HCT116 (cell line): ENCODE measurements around the gene SMIM24. TPM values are rescaled to one million over a fixed set of nuclear protein-coding genes. Genes with fewer than 3 reads are reported as not detected.
"Not testable (repeated sequence)": the region's sequence is repeated elsewhere in the genome, so short reads cannot be mapped to it uniquely, and the experiment has no call there.

ENCODE experiments used
- ATAC-seq: fragments of 200-7000 bp; cut with Tn5 transposase; 2 replicates; pipeline ENCODE4 v1.9.1; 2020; ENCODE audit warnings: mild to moderate bottlenecking, moderate library complexity
- BruUV-seq: library from RNA; stranded (reverse); fragments of 400-500 nt; replicated peaks from 2 replicates; lab custom pipeline; 2021; lab: Mats Ljungman, UMichigan
- CTCF ChIA-PET: fragments of 300-600 bp; sonication (Branson Sonifier 250); formaldehyde crosslinking; loops from one replicate; lab custom pipeline; 2021; ENCODE audit warnings: antibody characterized with exemption; lab: Charles Lee
- POLR2A ChIA-PET: fragments of 300-600, 350-600 bp; sonication (Branson Sonifier 250); formaldehyde crosslinking; loops from one replicate; lab custom pipeline; 2021; ENCODE audit warnings: antibody characterized with exemption; lab: Charles Lee
- RAD21 ChIA-PET, 2 experiments: fragments of 300-600 bp; sonication (Branson Sonifier 250); formaldehyde crosslinking; loops; one replicate each; lab custom pipeline; 2023; ENCODE audit warnings: low total read pairs in 2 of 2; ENCODE audit not compliant: uncharacterized antibody in 2 of 2, unreplicated experiment in 2 of 2, low non-redundant PET in 1 of 2; lab: Charles Lee
- DNase-seq: peaks from one replicate; pipeline ENCODE4 v3.0.0-alpha.2; 2010; ENCODE audit warnings: low read depth, low spot score
- H2AFZ ChIP-seq: fragments of 200-600 bp; shearing (Covaris generic), sonication (generic); 2 replicates; pipeline ENCODE4 v1.6.1; 2017; ENCODE audit warnings: low read depth, mixed run types, mixed read lengths, antibody characterized with exemption, low read length; ENCODE audit not compliant: poor library complexity, severe bottlenecking
- H3K27ac ChIP-seq: 2 replicates; pipeline ENCODE4 v1.5.1; 2012; ENCODE audit warnings: low read depth, low read length
- H3K27me3 ChIP-seq: fragments of 200-600 bp; sonication (generic); 2 replicates; pipeline ENCODE4 v1.6.1; 2016; ENCODE audit warnings: mixed run types, low read length, mixed read lengths; ENCODE audit not compliant: insufficient read depth
- H3K36me3 ChIP-seq, 2 experiments: fragments of 200-500 bp in 1 of 2; fragments of 200-600 bp in 1 of 2; sonication (Bioruptor generic) in 1 of 2; sonication (generic) in 1 of 2; 2 replicates each; pipeline versions ENCODE4 v1.5.1 to v1.6.1; 2014 to 2016; ENCODE audit warnings: low read length in 2 of 2, inconsistent platforms in 1 of 2, mixed read lengths in 1 of 2, mixed run types in 1 of 2; ENCODE audit not compliant: insufficient read depth in 2 of 2, control insufficient read depth in 1 of 2
- H3K4me1 ChIP-seq, 2 experiments: fragments of 200-600 bp in 1 of 2; sonication (generic) in 1 of 2; 2 replicates each; pipeline versions ENCODE4 v1.5.1 to v1.6.1; 2012 to 2017; ENCODE audit warnings: low read length in 2 of 2, inconsistent platforms in 1 of 2, mild to moderate bottlenecking in 1 of 2, mixed read lengths in 1 of 2, mixed run types in 1 of 2, moderate library complexity in 1 of 2; ENCODE audit not compliant: insufficient read depth in 2 of 2, control insufficient read depth in 1 of 2
- H3K4me2 ChIP-seq: fragments of 200-600 bp; sonication (generic); 2 replicates; pipeline ENCODE4 v1.6.1; 2017; ENCODE audit warnings: mixed run types, low read length, mixed read lengths
- H3K4me3 ChIP-seq, 2 experiments: fragments of 200-600 bp in 1 of 2; sonication (generic) in 1 of 2; replicated peaks in 1 of 2; 2 replicates each; pipeline ENCODE4 v1.5.1; 2011 to 2016; ENCODE audit warnings: low read length in 2 of 2, control low read depth in 1 of 2, low read depth in 1 of 2, mild to moderate bottlenecking in 1 of 2, mixed read lengths in 1 of 2, mixed run types in 1 of 2
- H3K79me2 ChIP-seq: fragments of 200-600 bp; sonication (generic); 2 replicates; pipeline ENCODE4 v1.6.1; 2017; ENCODE audit warnings: mild to moderate bottlenecking, mixed run types, low read length, moderate library complexity, mixed read lengths; ENCODE audit not compliant: insufficient read depth
- H3K9ac ChIP-seq: fragments of 200-600 bp; sonication (generic); 2 replicates; pipeline ENCODE4 v1.6.1; 2016; ENCODE audit warnings: low read length, mixed read lengths
- H3K9me2 ChIP-seq: fragments of 200-600 bp; sonication (generic), shearing (Covaris generic); 2 replicates; pipeline ENCODE4 v1.6.1; 2017; ENCODE audit warnings: mixed run types, mild to moderate bottlenecking, moderate library complexity; ENCODE audit not compliant: insufficient read depth
- H3K9me3 ChIP-seq, 2 experiments: fragments of 200-500 bp in 1 of 2; fragments of 200-600 bp in 1 of 2; sonication (Bioruptor generic) in 1 of 2; sonication (generic) in 1 of 2; 2 replicates each; pipeline ENCODE4 v1.6.1; 2014 to 2017; ENCODE audit warnings: low read length in 2 of 2, mixed read lengths in 2 of 2, inconsistent platforms in 1 of 2, low read depth in 1 of 2, mild to moderate bottlenecking in 1 of 2, mixed run types in 1 of 2, moderate library complexity in 1 of 2; ENCODE audit not compliant: control insufficient read depth in 1 of 2, insufficient read depth in 1 of 2
- H4K20me1 ChIP-seq: fragments of 200-600 bp; sonication (generic), shearing (Covaris generic); 2 replicates; pipeline ENCODE4 v1.6.1; 2017; ENCODE audit warnings: mixed run types, mild to moderate bottlenecking, moderate library complexity; ENCODE audit not compliant: insufficient read depth
- CEBPB ChIP-seq: IDR thresholded peaks from 2 replicates; pipeline ENCODE4 v1.6.1; 2012; ENCODE audit warnings: low read depth
- EGR1 ChIP-seq: IDR thresholded peaks from 2 replicates; pipeline ENCODE4 v1.6.1; 2012; ENCODE audit warnings: low read depth
- ELF1 ChIP-seq: IDR thresholded peaks from 2 replicates; pipeline ENCODE4 v1.6.1; 2012; ENCODE audit warnings: low read depth, borderline replicate concordance
- EZH2 ChIP-seq: fragments of 200-600 bp; sonication (generic); IDR thresholded peaks from 2 replicates; pipeline ENCODE4 v1.6.1; 2017; ENCODE audit warnings: antibody characterized with exemption, mixed run types
- EZH2phosphoT487 ChIP-seq: fragments of 200-600 bp; IDR thresholded peaks from 2 replicates; pipeline ENCODE4 v1.6.1; 2018; ENCODE audit warnings: antibody characterized with exemption, borderline replicate concordance
- FOSL1 ChIP-seq: IDR thresholded peaks from 2 replicates; pipeline ENCODE4 v1.6.1; 2012; ENCODE audit warnings: low read depth
- POLR2A ChIP-seq: IDR thresholded peaks from 2 replicates; pipeline ENCODE4 v1.7.0; 2011; ENCODE audit warnings: borderline replicate concordance; ENCODE audit not compliant: insufficient read depth, insufficient read length; ENCODE audit errors: extremely low read depth
- POLR2AphosphoS5 ChIP-seq: IDR thresholded peaks from 2 replicates; pipeline ENCODE4 v1.6.1; 2011; ENCODE audit warnings: mild to moderate bottlenecking, low read depth, low read length, moderate library complexity
- SP1 ChIP-seq: IDR thresholded peaks from 2 replicates; pipeline ENCODE4 v1.6.1; 2012; ENCODE audit warnings: low read depth
- TCF7L2 ChIP-seq: IDR thresholded peaks from 2 replicates; pipeline ENCODE4 v1.7.0; 2011; ENCODE audit warnings: borderline replicate concordance, inconsistent platforms; ENCODE audit not compliant: insufficient read depth, insufficient read length; ENCODE audit errors: extremely low read depth
- YY1 ChIP-seq: IDR thresholded peaks from 2 replicates; pipeline ENCODE4 v1.6.1; 2011; ENCODE audit warnings: low read length, low read depth, moderate library complexity, mild to moderate bottlenecking; ENCODE audit not compliant: insufficient replicate concordance; ENCODE audit errors: extremely low read depth
- ZFX ChIP-seq: fragments of 450-650 bp; IDR thresholded peaks from 2 replicates; pipeline ENCODE4 v1.6.1; 2017
- intact Hi-C: fragments of 100-400 bp; cut with micrococcal nuclease; formaldehyde crosslinking; loops from 2 replicates; pipeline ENCODE4 v1.10.0; 2022
- total RNA-seq: library from RNA; stranded (reverse); gene quantifications from one replicate; pipeline ENCODE4 v1.2.1, GENCODE V29; 2021; ENCODE audit not compliant: unreplicated experiment
- TF ChIP-seq, protein P1 (sequence below): IDR thresholded peaks from 2 replicates; pipeline ENCODE4 v1.6.1; 2012
- TF ChIP-seq, protein P2 (sequence below), 3 experiments: fragments of 200-600 bp in 1 of 3; sonication (generic) in 1 of 3; IDR thresholded peaks in 2 of 3; conservative IDR thresholded peaks in 1 of 3; 2 replicates each; pipeline ENCODE4 v1.5.1; 2012 to 2017; ENCODE audit warnings: low read depth in 2 of 3, low read length in 2 of 3, antibody characterized with exemption in 1 of 3, borderline replicate concordance in 1 of 3, control low read depth in 1 of 3, mild to moderate bottlenecking in 1 of 3, mixed read lengths in 1 of 3, mixed run types in 1 of 3, moderate library complexity in 1 of 3; ENCODE audit not compliant: insufficient read depth in 1 of 3
- TF ChIP-seq, protein P3 (sequence below): IDR thresholded peaks from 2 replicates; pipeline ENCODE4 v1.6.1; 2012; ENCODE audit warnings: low read depth

The SMIM24 gene
- total RNA-seq, 1 experiment from 2014 or later, result not detected

DNA sequence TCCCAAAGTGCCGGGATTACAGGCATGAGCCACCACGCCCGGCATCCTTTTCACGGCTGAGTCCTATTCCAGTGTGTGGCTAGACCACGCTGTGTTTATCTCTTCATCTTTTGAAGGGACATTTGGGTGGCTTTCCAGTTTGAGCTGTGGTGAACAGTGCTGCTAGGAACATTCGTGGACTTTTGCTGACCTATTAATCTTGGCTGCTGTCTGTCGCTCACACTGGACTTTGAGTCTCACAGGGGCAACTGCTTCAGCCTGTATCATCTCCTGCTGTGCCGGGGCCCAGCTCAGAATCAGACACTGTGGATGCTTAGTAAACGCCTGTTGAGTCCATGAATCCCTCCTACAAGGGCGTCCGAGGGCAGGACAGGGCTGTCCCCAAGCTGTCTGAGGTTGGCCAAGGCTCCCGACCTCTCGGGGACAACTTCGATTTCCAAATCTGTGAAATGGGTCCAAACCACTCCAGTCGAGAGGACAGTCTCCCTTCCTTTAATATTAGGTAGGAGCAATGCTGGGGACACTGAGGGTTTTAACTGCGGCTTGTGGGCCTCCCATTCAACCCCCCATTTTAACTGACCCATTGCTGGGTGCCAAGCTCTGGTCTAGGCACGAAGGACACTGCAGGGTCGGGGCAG, 48.4 kb downstream of the SMIM24 start:
- peaks cover 0 to 2% of the 10 kb centered on the region in 2 experiments; a peak in 1 of 4 replicates for H3K9me3 ChIP-seq
- DNase-seq (no peak), ATAC-seq (no peak)
- H3K27ac ChIP-seq, result no peak overlapping the region
- RAD21 ChIA-PET, result no interaction called here
- H4K20me1 ChIP-seq, result no peaks in the 10 kb centered on the region
- no peaks in the 10 kb centered on the region for H3K27me3 ChIP-seq
- POLR2A ChIA-PET, result interaction anchor here (1.0 kb wide), 1 partner anchor 89 kb away, joined by 3 read pairs; no protein-coding TSS in a partner anchor
- peaks cover 3 to 17% of the 10 kb centered on the region in 2 experiments for H3K36me3 ChIP-seq
- H3K4me2 ChIP-seq, result no peak overlapping the region
- H3K79me2 ChIP-seq, result peaks cover 37% of the 10 kb centered on the region; the same call in 1 of the 2 replicates
- no peak overlapping the region for H3K9ac ChIP-seq
- H3K4me1 ChIP-seq, result peaks cover 3 to 16% of the 10 kb centered on the region in 2 experiments
- no peak overlapping the region for H2AFZ ChIP-seq
- CTCF ChIA-PET, result interaction anchor here (1.3 kb wide), 1 partner anchor 11 kb away, joined by 3 read pairs; no protein-coding TSS in a partner anchor
- TF ChIP-seq SP1, result no peak
- TF ChIP-seq EZH2, result no peak
- TF ChIP-seq, protein P1, sequence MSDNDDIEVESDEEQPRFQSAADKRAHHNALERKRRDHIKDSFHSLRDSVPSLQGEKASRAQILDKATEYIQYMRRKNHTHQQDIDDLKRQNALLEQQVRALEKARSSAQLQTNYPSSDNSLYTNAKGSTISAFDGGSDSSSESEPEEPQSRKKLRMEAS, result no peak
- TF ChIP-seq ZFX, result no peak
- no peak for TF ChIP-seq POLR2AphosphoS5
- TF ChIP-seq EZH2phosphoT487, result no peak
- TF ChIP-seq, protein P2, sequence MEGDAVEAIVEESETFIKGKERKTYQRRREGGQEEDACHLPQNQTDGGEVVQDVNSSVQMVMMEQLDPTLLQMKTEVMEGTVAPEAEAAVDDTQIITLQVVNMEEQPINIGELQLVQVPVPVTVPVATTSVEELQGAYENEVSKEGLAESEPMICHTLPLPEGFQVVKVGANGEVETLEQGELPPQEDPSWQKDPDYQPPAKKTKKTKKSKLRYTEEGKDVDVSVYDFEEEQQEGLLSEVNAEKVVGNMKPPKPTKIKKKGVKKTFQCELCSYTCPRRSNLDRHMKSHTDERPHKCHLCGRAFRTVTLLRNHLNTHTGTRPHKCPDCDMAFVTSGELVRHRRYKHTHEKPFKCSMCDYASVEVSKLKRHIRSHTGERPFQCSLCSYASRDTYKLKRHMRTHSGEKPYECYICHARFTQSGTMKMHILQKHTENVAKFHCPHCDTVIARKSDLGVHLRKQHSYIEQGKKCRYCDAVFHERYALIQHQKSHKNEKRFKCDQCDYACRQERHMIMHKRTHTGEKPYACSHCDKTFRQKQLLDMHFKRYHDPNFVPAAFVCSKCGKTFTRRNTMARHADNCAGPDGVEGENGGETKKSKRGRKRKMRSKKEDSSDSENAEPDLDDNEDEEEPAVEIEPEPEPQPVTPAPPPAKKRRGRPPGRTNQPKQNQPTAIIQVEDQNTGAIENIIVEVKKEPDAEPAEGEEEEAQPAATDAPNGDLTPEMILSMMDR (IDR thresholded peaks at IDR 0.05 in 2 of 3, conservative IDR thresholded peaks at IDR 0.05 in 1 of 3; ENCODE audit: borderline replicate concordance in 1 of 3, insufficient read depth in 1 of 3, low read depth in 2 of 3, low read length in 2 of 3), result no peak
- TF ChIP-seq ELF1, result no peak
- TF ChIP-seq, protein P3, sequence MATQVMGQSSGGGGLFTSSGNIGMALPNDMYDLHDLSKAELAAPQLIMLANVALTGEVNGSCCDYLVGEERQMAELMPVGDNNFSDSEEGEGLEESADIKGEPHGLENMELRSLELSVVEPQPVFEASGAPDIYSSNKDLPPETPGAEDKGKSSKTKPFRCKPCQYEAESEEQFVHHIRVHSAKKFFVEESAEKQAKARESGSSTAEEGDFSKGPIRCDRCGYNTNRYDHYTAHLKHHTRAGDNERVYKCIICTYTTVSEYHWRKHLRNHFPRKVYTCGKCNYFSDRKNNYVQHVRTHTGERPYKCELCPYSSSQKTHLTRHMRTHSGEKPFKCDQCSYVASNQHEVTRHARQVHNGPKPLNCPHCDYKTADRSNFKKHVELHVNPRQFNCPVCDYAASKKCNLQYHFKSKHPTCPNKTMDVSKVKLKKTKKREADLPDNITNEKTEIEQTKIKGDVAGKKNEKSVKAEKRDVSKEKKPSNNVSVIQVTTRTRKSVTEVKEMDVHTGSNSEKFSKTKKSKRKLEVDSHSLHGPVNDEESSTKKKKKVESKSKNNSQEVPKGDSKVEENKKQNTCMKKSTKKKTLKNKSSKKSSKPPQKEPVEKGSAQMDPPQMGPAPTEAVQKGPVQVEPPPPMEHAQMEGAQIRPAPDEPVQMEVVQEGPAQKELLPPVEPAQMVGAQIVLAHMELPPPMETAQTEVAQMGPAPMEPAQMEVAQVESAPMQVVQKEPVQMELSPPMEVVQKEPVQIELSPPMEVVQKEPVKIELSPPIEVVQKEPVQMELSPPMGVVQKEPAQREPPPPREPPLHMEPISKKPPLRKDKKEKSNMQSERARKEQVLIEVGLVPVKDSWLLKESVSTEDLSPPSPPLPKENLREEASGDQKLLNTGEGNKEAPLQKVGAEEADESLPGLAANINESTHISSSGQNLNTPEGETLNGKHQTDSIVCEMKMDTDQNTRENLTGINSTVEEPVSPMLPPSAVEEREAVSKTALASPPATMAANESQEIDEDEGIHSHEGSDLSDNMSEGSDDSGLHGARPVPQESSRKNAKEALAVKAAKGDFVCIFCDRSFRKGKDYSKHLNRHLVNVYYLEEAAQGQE, result no peak
- no peak for TF ChIP-seq EGR1
- no peak for TF ChIP-seq CEBPB
- TF ChIP-seq TCF7L2, result no peak
- TF ChIP-seq POLR2A, result no peak
- no peak for TF ChIP-seq FOSL1
- no peak for TF ChIP-seq YY1
- TF ChIP-seq, all 23 proteins: peak for 0
- intact Hi-C loops, result no loop called here
- no peaks in the 10 kb centered on the region for H3K9me2 ChIP-seq
- no TSS peak for BruUV-seq
- no peak overlapping the region for H3K4me3 ChIP-seq

DNA sequence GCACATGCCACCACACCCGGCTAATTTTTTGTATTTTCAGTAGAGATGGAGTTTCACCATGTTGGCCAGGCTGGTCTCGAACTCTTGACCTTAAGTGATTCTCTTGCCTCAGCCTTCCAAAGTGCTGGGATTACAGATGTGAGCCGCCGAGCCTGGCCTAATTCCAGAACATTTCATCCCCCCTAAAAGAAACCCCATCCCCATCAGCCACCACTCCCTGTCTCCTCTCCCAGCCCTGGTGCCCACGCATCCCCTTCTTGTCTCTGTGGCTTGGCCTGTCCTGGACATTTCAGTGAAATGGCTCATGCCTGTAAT, 50.0 kb downstream of the SMIM24 start:
- H3K4me3 ChIP-seq, H3K9ac ChIP-seq, H3K27ac ChIP-seq, DNase-seq, intact Hi-C loops, H3K27me3 ChIP-seq, H3K9me3 ChIP-seq, H4K20me1 ChIP-seq, RAD21 ChIA-PET, ATAC-seq, BruUV-seq, H2AFZ ChIP-seq, H3K4me2 ChIP-seq, POLR2A ChIA-PET, H3K9me2 ChIP-seq: not testable (repeated sequence)
- H3K79me2 ChIP-seq, result peaks cover 23% of the 10 kb centered on the region; the same call in 1 of the 2 replicates
- CTCF ChIA-PET, result interaction anchor here (1.2 to 1.7 kb wide), 3 partner anchors 10 to 103 kb away, joined by 4 to 15 read pairs (median 13); no protein-coding TSS in a partner anchor
- peaks cover under 1 to 12% of the 10 kb centered on the region in 2 experiments; a peak in 3 of 4 replicates for H3K4me1 ChIP-seq
- H3K36me3 ChIP-seq, result peaks cover 0 to 24% of the 10 kb centered on the region in 2 experiments; a peak in 2 of 4 replicates
